Measurements from ENCODE around the gene FAM240A.

The FAM240A gene

GRCh38 chr3:46660543-46661523 is 48.5 kb downstream of the FAM240A start:
- DNase-seq (ENCODE audit: low spot score) = peak; percentile 13
- no peak for TF ChIP-seq CTCF (IDR thresholded peaks at IDR 0.05; ENCODE audit: borderline replicate concordance, control extremely low read depth, extremely low read depth, insufficient read depth, missing control alignments)

GRCh38 chr3:46661776-46662766 is 49.7 kb downstream of the FAM240A start:
- TF ChIP-seq CTCF (IDR thresholded peaks at IDR 0.05; ENCODE audit: borderline replicate concordance, control extremely low read depth, extremely low read depth, insufficient read depth, missing control alignments) = no peak

More at GRCh38 chr3:46660543-46661523, 48.5 kb downstream of the FAM240A start:
- in situ Hi-C loops (cut with MboI; ENCODE audit: low sequenced_read_pairs, unreplicated experiment) = no loop called here

GRCh38 chr3:46662771-46663551 is 50.6 kb downstream of the FAM240A start:
- no peak for TF ChIP-seq CTCF (IDR thresholded peaks at IDR 0.05; ENCODE audit: borderline replicate concordance, control extremely low read depth, extremely low read depth, insufficient read depth, missing control alignments)
- in situ Hi-C loops (cut with MboI; ENCODE audit: low sequenced_read_pairs, unreplicated experiment) = no loop called here
- DNase-seq (ENCODE audit: low spot score) = peak; percentile 5

More at GRCh38 chr3:46661776-46662766, 49.7 kb downstream of the FAM240A start:
- peak; percentile 13 for DNase-seq (ENCODE audit: low spot score)
- in situ Hi-C loops (cut with MboI; ENCODE audit: low sequenced_read_pairs, unreplicated experiment) = no loop called here

- TF ChIP-seq CTCF (IDR thresholded peaks at IDR 0.05; ENCODE audit: borderline replicate concordance, control extremely low read depth, extremely low read depth, insufficient read depth, missing control alignments) = no peak
- in situ Hi-C loops (cut with MboI; ENCODE audit: low sequenced_read_pairs, unreplicated experiment) = no loop called here
- peak; percentile 21 for DNase-seq (ENCODE audit: low spot score)
Measured at GRCh38 chr3:46663591-46664135, 51.3 kb downstream of the FAM240A start.

- in situ Hi-C loops (cut with MboI; ENCODE audit: low sequenced_read_pairs, unreplicated experiment) = no loop called here
- peak; percentile 8 for DNase-seq (ENCODE audit: low spot score)
- TF ChIP-seq CTCF (IDR thresholded peaks at IDR 0.05; ENCODE audit: borderline replicate concordance, control extremely low read depth, extremely low read depth, insufficient read depth, missing control alignments) = no peak
Measured at GRCh38 chr3:46664188-46664970, 52.1 kb downstream of the FAM240A start.

Data from GM13976 (cell line).